K562 (cell line): ENCODE results near the gene TSPAN3. TPM values are rescaled to one million over a fixed set of nuclear protein-coding genes. Genes with fewer than 3 reads are reported as not detected.
A peak's percentile ranks its signal among the peaks of the same experiment; 100 is the strongest.

Experiments used
- AFF1 ChIP-seq, 2 experiments: fragments of 450-650 bp; IDR thresholded peaks; 2 replicates each; pipeline ENCODE4 v1.6.1; 2018; ENCODE audit warnings: mild to moderate bottlenecking in 2 of 2, low read depth in 1 of 2; ENCODE audit not compliant: partially characterized antibody in 2 of 2
- ARID1B ChIP-seq: fragments of 450-650 bp; IDR thresholded peaks from 2 replicates; pipeline ENCODE4 v1.6.1; 2016; ENCODE audit warnings: antibody characterized with exemption, mild to moderate bottlenecking, inconsistent platforms
- CBX1 ChIP-seq: sonication (generic); IDR thresholded peaks from 2 replicates; pipeline ENCODE4 v1.6.1; 2016; ENCODE audit warnings: antibody characterized with exemption, low read depth, mild to moderate bottlenecking
- DIDO1 ChIP-seq: fragments of 450-650 bp; IDR thresholded peaks from 2 replicates; pipeline ENCODE4 v1.6.1; 2016; ENCODE audit warnings: low read depth, missing biosample characterization, missing genetic modification characterization
- DNMT1 ChIP-seq: fragments of 450-650 bp; IDR thresholded peaks from 2 replicates; pipeline ENCODE4 v1.6.1; 2016; ENCODE audit warnings: antibody characterized with exemption, mild to moderate bottlenecking
- FOSL1 ChIP-seq: fragments of 200-800 bp; sonication (Bioruptor generic); conservative IDR thresholded peaks from 2 replicates; pipeline ENCODE4 v1.6.1; 2016; ENCODE audit warnings: missing genetic modification characterization, missing compliant biosample characterization
- KDM1A ChIP-seq, 2 experiments: fragments of 450-650 bp; IDR thresholded peaks; 2 replicates each; pipeline ENCODE4 v1.6.1; 2016; ENCODE audit warnings: mild to moderate bottlenecking in 2 of 2
- MAFF ChIP-seq: IDR thresholded peaks from 2 replicates; pipeline ENCODE4 v1.6.1; 2012; ENCODE audit warnings: low read length, improper control_type of control experiment
- MEF2A ChIP-seq: IDR thresholded peaks from 2 replicates; pipeline ENCODE4 v1.6.1; 2011; ENCODE audit warnings: low read depth, mild to moderate bottlenecking, low read length, moderate library complexity; ENCODE audit not compliant: control insufficient read depth
- MIER1 ChIP-seq: fragments of 450-650 bp; IDR thresholded peaks from 2 replicates; pipeline ENCODE4 v1.6.1; 2016; ENCODE audit warnings: antibody characterized with exemption, mild to moderate bottlenecking, low read depth
- NR2C2 ChIP-seq, 2 experiments: fragments of 200-800 bp in 1 of 2; sonication (Bioruptor generic) in 1 of 2; sonication (generic) in 1 of 2; formaldehyde crosslinking in 1 of 2; IDR thresholded peaks; 2 replicates each; pipeline versions ENCODE4 v1.6.1 to v1.8.0; 2016 to 2022; ENCODE audit warnings: mild to moderate bottlenecking in 1 of 2, missing compliant biosample characterization in 1 of 2, missing genetic modification characterization in 1 of 2, missing genetic modification reagents in 1 of 2
- PHF8 ChIP-seq: fragments of 200-600 bp; sonication (generic); IDR thresholded peaks from 2 replicates; pipeline ENCODE4 v1.6.1; 2012; ENCODE audit warnings: mixed run types, mild to moderate bottlenecking, inconsistent platforms, low read length, moderate library complexity, borderline replicate concordance
- RFX1 ChIP-seq: fragments of 450-650 bp; IDR thresholded peaks from 2 replicates; pipeline ENCODE4 v1.6.1; 2016; ENCODE audit warnings: mild to moderate bottlenecking, moderate library complexity
- SUPT5H ChIP-seq: fragments of 450-650 bp; IDR thresholded peaks from 2 replicates; pipeline ENCODE4 v1.6.1; 2016
- ZBTB7A ChIP-seq: IDR thresholded peaks from 2 replicates; pipeline ENCODE4 v1.6.1; 2011; ENCODE audit warnings: low read depth, mild to moderate bottlenecking, low read length, moderate library complexity, borderline replicate concordance; ENCODE audit not compliant: control insufficient read depth
- ZKSCAN1 ChIP-seq: fragments of 150-350 bp; IDR thresholded peaks from 2 replicates; pipeline ENCODE4 v1.6.1; 2016; ENCODE audit warnings: low read depth, low read length
- ZNF780A ChIP-seq: fragments of 250-450 bp; sonication (Bioruptor Pico); IDR thresholded peaks from 2 replicates; pipeline ENCODE4 v1.5.0; 2021; ENCODE audit warnings: mild to moderate bottlenecking
- polyA plus RNA-seq, 8 experiments: library from polyadenylated mRNA; depleted of rRNA in 4 of 8; stranded (reverse) in 5 of 8; unstranded in 3 of 8; fragments of >200 nt; fragmentation: Nextera tagmentation in 2 of 8; fragmentation: Illumina TruSeq in 1 of 8; extraction: Ambion mirVana in 2 of 8; extraction: Trizol in 1 of 8; gene quantifications; 2 replicates each; pipeline versions ENCODE4 v1.2.1 to v1.2.3, GENCODE V29; 2011 to 2014; ENCODE audit warnings: inconsistent platforms in 1 of 8, missing spikeins in 1 of 8
- total RNA-seq, 7 experiments: library from RNA; depleted of rRNA in 6 of 7; stranded (reverse); fragments of >200 nt in 6 of 7; fragmentation: Illumina TruSeq in 2 of 7; extraction: Trizol in 2 of 7; gene quantifications; 2 replicates each; pipeline versions ENCODE4 v1.2.1 to v1.2.3, GENCODE V29; 2011 to 2021; ENCODE audit warnings: low replicate concordance in 1 of 7
- TF ChIP-seq, protein P1 (sequence below): sonication (generic); formaldehyde crosslinking; IDR thresholded peaks from 2 replicates; pipeline ENCODE4 v1.8.0; 2023; ENCODE audit warnings: mild to moderate bottlenecking, missing genetic modification reagents
- TF ChIP-seq, protein P2 (sequence below): fragments of 450-650 bp; IDR thresholded peaks from 2 replicates; pipeline ENCODE4 v1.6.1; 2014; ENCODE audit warnings: low read depth, mild to moderate bottlenecking, moderate library complexity, borderline replicate concordance

TSPAN3 gene
- total and polyA plus RNA-seq, 9 of the 15 experiments (the other 6 are each of a cell fraction or from before 2014, with no cell fraction given) = 14.3 to 144 (median 71.1) TPM

- TF ChIP-seq, protein P1, sequence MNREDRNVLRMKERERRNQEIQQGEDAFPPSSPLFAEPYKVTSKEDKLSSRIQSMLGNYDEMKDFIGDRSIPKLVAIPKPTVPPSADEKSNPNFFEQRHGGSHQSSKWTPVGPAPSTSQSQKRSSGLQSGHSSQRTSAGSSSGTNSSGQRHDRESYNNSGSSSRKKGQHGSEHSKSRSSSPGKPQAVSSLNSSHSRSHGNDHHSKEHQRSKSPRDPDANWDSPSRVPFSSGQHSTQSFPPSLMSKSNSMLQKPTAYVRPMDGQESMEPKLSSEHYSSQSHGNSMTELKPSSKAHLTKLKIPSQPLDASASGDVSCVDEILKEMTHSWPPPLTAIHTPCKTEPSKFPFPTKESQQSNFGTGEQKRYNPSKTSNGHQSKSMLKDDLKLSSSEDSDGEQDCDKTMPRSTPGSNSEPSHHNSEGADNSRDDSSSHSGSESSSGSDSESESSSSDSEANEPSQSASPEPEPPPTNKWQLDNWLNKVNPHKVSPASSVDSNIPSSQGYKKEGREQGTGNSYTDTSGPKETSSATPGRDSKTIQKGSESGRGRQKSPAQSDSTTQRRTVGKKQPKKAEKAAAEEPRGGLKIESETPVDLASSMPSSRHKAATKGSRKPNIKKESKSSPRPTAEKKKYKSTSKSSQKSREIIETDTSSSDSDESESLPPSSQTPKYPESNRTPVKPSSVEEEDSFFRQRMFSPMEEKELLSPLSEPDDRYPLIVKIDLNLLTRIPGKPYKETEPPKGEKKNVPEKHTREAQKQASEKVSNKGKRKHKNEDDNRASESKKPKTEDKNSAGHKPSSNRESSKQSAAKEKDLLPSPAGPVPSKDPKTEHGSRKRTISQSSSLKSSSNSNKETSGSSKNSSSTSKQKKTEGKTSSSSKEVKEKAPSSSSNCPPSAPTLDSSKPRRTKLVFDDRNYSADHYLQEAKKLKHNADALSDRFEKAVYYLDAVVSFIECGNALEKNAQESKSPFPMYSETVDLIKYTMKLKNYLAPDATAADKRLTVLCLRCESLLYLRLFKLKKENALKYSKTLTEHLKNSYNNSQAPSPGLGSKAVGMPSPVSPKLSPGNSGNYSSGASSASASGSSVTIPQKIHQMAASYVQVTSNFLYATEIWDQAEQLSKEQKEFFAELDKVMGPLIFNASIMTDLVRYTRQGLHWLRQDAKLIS (CRISPR knock-in tag) = no peak
- TF ChIP-seq SUPT5H (no peak), NR2C2 (CRISPR knock-in tag; IDR thresholded peaks at IDR 0.05) (no peak), NR2C2 (tag; IDR thresholded peaks at IDR 0.05) (peak; percentile 88; the same call in 1 of the 2 replicates), ZKSCAN1 (no peak), AFF1 (IDR thresholded peaks at IDR 0.05; ENCODE audit: low read depth in 1 of 2, partially characterized antibody in 2 of 2) (no peak), FOSL1 (0 out of 2 replicates have a peak, but pooled peaks have one; percentile 27), PHF8 (no peak), ZNF780A (CRISPR knock-in tag) (no peak), DIDO1 (tag) (no peak), ZBTB7A (no peak), MAFF (no peak), KDM1A (IDR thresholded peaks at IDR 0.05) (peak; percentile 67 to 71; a peak in 3 of 4 replicates), RFX1 (peak; percentile 59), MEF2A (no peak), MIER1 (no peak), CBX1 (no peak), DNMT1 (no peak), ARID1B (peak; percentile 64)
- TF ChIP-seq, protein P2, sequence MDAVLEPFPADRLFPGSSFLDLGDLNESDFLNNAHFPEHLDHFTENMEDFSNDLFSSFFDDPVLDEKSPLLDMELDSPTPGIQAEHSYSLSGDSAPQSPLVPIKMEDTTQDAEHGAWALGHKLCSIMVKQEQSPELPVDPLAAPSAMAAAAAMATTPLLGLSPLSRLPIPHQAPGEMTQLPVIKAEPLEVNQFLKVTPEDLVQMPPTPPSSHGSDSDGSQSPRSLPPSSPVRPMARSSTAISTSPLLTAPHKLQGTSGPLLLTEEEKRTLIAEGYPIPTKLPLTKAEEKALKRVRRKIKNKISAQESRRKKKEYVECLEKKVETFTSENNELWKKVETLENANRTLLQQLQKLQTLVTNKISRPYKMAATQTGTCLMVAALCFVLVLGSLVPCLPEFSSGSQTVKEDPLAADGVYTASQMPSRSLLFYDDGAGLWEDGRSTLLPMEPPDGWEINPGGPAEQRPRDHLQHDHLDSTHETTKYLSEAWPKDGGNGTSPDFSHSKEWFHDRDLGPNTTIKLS = no peak
Observed at GRCh38 chr15:77066971-77067690, 3.8 kb downstream of the TSPAN3 start (continued).
